ENCODE results near the gene TPX2.

DNA sequence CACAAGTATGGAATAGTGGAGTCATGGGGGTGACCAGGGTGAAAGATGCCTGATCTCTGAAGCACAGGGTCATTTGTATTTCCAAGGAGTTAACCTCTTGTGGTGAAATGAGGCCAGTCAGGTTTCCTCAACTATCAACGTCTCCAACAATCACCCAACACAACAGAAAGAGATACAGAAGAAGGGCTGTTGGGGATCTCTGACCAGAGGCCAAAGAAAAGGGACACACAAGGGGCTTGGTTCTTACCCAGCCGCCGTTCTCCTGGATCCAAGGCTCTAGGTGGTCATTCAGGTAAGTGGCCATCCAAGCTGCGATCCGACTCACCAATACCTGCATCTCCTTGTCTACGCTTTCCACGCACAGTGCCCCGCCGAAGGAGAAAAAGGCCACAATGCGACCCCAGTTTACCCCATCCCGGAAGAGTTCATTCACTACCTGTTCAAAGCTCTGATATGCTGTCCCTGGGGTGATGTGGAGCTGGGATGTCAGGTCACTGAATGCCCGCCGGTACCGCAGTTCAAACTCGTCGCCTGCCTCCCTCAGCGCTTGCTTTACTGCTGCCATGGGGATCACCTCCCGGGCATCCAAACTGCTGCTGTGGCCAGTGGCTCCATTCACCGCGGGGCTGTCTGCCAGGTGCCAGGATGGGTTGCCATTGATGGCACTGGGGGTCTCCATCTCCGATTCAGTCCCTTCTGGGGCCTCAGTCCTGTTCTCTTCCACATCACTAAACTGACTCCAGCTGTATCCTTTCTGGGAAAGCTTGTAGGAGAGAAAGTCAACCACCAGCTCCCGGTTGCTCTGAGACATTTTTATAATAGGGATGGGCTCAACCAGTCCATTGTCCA lies 17.5 kb upstream of the TPX2 start:
- TF ChIP-seq, protein P1, sequence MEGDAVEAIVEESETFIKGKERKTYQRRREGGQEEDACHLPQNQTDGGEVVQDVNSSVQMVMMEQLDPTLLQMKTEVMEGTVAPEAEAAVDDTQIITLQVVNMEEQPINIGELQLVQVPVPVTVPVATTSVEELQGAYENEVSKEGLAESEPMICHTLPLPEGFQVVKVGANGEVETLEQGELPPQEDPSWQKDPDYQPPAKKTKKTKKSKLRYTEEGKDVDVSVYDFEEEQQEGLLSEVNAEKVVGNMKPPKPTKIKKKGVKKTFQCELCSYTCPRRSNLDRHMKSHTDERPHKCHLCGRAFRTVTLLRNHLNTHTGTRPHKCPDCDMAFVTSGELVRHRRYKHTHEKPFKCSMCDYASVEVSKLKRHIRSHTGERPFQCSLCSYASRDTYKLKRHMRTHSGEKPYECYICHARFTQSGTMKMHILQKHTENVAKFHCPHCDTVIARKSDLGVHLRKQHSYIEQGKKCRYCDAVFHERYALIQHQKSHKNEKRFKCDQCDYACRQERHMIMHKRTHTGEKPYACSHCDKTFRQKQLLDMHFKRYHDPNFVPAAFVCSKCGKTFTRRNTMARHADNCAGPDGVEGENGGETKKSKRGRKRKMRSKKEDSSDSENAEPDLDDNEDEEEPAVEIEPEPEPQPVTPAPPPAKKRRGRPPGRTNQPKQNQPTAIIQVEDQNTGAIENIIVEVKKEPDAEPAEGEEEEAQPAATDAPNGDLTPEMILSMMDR (IDR thresholded peaks at IDR 0.05), result no peak
- TF ChIP-seq POLR2A (IDR thresholded peaks at IDR 0.05), result no peak

Measured in Peyer's patch (tissue), 4 donors.